Globus pallidus (tissue), 1 donor: ENCODE data around the gene LRRC27.

Experiments used
- DNase-seq: peaks from one replicate; pipeline ENCODE4 v3.0.0-alpha.2; 2015; ENCODE audit warnings: low spot score

The LRRC27 gene

GRCh38 chr10:132402781-132403241, 70.8 kb downstream of the LRRC27 start:
- DNase-seq: no peak

GRCh38 chr10:132403511-132404168, 71.6 kb downstream of the LRRC27 start:
- DNase-seq: no peak

- no peak for DNase-seq
Observed at GRCh38 chr10:132404169-132404880, 72.3 kb downstream of the LRRC27 start.

- no peak for DNase-seq
Observed at GRCh38 chr10:132404911-132405462, 73.0 kb downstream of the LRRC27 start.

- no peak for DNase-seq
Observed at GRCh38 chr10:132405463-132405991, 73.5 kb downstream of the LRRC27 start.

- no peak for DNase-seq
Observed at GRCh38 chr10:132406181-132406580, 74.2 kb downstream of the LRRC27 start.

- DNase-seq: no peak
Observed at GRCh38 chr10:132406750-132407149, 74.8 kb downstream of the LRRC27 start.

- no peak for DNase-seq
Observed at GRCh38 chr10:132407243-132407746, 75.3 kb downstream of the LRRC27 start.

- DNase-seq: no peak
Observed at GRCh38 chr10:132407846-132408278, 75.9 kb downstream of the LRRC27 start.

- no peak for DNase-seq
Observed at GRCh38 chr10:132408367-132408781, 76.4 kb downstream of the LRRC27 start.

- DNase-seq: no peak
Observed at GRCh38 chr10:132408823-132409666, 77.1 kb downstream of the LRRC27 start.

GRCh38 chr10:132409667-132410028, 77.7 kb downstream of the LRRC27 start:
- no peak for DNase-seq

GRCh38 chr10:132410056-132410778, 78.2 kb downstream of the LRRC27 start:
- no peak for DNase-seq

GRCh38 chr10:132410779-132411532, 79.0 kb downstream of the LRRC27 start:
- DNase-seq: no peak

- no peak for DNase-seq
Observed at GRCh38 chr10:132411561-132412253, 79.7 kb downstream of the LRRC27 start.

GRCh38 chr10:132412316-132413192, 80.6 kb downstream of the LRRC27 start:
- DNase-seq: no peak

- no peak for DNase-seq
Observed at GRCh38 chr10:132413226-132414205, 81.5 kb downstream of the LRRC27 start.
